NCI-H1092 (cell line): ENCODE results near the gene ZNF574.
"Not testable (repeated sequence)": the region's sequence is repeated elsewhere in the genome, so short reads cannot be mapped to it uniquely, and the experiment has no call there.

ENCODE experiments used
- DNase-seq: peaks from one replicate; lab custom pipeline; 2025; lab: John Stamatoyannopoulos, UW

Gene ZNF574, protein sequence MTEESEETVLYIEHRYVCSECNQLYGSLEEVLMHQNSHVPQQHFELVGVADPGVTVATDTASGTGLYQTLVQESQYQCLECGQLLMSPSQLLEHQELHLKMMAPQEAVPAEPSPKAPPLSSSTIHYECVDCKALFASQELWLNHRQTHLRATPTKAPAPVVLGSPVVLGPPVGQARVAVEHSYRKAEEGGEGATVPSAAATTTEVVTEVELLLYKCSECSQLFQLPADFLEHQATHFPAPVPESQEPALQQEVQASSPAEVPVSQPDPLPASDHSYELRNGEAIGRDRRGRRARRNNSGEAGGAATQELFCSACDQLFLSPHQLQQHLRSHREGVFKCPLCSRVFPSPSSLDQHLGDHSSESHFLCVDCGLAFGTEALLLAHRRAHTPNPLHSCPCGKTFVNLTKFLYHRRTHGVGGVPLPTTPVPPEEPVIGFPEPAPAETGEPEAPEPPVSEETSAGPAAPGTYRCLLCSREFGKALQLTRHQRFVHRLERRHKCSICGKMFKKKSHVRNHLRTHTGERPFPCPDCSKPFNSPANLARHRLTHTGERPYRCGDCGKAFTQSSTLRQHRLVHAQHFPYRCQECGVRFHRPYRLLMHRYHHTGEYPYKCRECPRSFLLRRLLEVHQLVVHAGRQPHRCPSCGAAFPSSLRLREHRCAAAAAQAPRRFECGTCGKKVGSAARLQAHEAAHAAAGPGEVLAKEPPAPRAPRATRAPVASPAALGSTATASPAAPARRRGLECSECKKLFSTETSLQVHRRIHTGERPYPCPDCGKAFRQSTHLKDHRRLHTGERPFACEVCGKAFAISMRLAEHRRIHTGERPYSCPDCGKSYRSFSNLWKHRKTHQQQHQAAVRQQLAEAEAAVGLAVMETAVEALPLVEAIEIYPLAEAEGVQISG

DNA sequence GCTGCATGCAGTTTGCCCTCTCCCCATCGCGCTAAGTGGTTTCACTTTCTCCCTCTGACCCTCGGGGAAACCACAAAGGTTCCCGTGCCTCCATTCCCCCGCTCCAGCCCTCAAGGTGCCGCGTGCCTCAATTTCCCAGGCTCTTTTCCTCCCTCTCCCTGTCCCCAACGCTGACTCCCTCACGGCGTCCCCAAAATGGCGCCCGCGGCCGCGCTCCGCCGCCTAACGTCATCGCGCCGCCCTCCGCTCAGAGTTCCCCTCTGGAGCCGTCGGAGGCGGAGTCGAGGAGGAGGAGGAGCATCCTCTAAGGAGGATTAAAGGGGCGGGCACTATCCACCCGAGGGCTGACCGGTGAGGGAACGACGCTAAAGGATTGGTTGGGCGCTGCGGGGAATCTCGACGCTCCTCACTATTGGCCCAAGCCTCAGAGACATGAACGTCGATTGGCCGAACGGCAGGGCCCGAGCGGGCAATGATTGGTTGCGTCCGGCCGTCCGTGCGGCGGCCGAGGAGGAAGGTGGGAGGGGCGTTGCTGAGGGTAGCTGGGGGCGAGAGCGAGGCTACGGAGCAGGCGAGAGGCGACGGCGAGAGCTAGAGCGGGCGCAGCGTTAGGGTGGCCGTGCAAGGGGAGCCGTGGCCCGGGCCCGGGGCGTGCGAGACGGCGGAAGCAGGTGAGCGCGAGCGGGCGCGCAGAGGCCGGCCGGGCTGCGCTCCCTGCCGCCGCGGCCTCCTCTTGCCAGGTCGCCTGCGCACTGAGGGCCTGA, at the start of gene ZNF574:
Gene ZNF574, plus strand, starts transcription at position 551 of the 764 bp plus-strand sequence. CDS start 2,441 bp downstream, outside the sequence.
- DNase-seq: peak; percentile 99

DNA sequence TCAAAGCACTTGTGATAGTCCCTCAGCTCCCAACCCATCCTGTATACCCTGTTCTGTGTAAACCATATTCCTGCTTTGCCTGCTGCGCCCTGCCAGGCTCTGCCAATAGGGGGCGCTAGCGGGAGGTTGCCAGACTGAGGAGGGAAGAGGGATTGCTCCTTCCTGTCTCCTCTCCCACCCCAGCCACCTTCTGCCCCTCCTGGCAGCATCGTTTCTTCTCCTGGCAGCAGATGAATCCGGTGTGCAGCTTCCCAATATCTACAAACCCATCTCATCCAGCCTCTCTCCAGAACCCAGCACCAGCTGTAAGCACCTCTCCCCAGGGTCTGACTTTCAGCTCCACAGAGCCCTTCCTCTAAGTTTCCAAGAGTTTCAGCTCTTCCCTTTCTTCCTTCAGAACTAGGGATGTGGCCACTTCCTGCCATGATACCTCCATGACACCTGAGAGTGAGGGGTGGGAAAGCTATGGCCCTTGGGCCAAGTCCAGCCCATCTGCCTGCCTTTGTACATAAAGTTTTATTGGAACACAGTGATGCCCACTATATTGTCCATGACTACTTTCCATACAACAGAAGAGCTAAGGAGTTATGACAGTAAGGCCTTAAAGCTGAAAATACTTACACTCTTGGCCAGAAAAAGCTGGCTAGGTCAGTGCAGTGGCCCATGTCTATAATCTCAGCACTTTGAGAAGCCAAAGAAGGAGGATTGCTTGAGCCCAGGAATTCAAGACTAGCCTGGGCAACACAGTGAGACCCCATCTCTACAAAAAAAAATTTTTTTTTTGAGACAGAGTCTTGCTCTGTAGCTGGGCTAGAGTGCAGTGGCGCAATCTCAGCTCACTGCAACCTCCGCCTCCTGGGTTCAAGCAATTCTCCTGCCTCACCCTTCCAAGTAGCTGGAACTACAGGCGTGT, 47.4 kb upstream of the ZNF574 start:
- DNase-seq: no peak

DNA sequence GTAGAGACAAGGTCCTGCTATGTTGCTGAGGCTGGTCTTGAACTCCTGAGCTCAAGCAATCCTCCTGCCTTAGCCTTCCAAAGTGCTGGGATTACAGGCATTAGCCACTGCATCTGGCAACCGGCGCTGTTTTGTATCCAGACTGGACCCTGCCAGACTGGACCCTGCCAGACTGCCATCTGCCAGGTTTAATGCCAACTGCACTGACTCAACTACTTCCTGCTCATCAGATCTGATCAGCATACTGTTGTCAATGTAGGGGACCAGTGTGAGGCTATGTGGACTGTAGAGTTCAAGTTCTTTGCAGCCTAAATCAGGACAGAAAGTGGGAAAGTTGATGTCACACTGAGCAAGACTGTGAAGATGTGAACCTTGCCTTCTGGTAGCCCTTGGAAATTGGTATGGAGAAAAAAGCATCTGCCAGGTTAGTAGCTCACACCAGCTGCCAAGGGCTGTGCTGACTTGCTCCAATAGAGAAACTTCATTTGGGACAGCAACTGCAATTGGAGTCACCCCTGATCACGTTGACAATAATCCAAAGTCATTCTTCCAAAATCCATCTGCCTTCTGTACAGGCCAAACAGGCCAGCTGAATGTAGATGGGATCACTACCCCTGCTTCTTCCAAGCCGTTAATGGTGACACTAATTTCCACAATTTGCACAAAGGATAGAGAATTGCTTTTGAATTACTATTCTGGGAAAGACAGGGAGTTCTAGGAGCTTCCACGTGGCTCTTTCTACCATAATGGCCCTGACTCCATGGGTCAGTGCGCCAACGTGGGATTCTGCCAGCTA, 45.1 kb upstream of the ZNF574 start:
- no peak for DNase-seq

DNA sequence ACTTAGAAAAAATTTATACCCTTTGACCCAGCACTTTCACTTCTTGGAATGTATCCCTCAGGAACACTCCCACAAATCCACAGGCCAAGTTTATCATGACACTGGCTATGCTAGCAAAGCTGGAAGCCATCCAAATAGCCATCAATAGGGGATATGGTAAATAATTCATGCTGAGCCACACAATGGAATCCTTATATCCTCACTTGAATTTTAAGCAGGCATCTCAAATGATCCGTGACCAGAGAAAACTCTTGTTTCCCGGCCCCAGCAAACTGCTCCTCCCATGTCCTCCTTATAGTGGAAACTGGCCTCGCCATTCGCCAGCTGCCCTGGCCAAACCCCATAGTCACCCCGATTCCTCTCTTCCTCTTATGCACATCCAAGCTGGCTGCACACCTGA, 43.5 kb upstream of the ZNF574 start:
- peak; percentile 84 for DNase-seq

DNA sequence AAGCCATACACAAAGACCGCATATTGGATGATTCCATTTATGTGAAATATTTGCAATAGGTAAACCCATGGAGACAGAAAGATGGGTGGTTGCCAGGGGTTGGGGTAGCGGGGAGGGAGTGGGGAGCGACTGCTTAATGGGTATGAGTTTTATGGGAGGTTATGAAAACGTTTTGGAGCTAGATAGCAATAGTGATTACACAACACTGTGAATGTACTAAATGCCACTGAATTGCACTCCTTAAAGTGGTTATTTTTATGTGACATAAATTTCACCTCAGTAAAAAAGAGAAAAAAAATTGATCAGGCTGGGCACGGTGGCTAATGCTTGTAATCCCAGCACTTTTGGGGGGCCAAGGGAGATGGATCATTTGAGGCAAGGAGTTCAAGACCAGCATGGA, 42.6 kb upstream of the ZNF574 start:
- DNase-seq: no peak

DNA sequence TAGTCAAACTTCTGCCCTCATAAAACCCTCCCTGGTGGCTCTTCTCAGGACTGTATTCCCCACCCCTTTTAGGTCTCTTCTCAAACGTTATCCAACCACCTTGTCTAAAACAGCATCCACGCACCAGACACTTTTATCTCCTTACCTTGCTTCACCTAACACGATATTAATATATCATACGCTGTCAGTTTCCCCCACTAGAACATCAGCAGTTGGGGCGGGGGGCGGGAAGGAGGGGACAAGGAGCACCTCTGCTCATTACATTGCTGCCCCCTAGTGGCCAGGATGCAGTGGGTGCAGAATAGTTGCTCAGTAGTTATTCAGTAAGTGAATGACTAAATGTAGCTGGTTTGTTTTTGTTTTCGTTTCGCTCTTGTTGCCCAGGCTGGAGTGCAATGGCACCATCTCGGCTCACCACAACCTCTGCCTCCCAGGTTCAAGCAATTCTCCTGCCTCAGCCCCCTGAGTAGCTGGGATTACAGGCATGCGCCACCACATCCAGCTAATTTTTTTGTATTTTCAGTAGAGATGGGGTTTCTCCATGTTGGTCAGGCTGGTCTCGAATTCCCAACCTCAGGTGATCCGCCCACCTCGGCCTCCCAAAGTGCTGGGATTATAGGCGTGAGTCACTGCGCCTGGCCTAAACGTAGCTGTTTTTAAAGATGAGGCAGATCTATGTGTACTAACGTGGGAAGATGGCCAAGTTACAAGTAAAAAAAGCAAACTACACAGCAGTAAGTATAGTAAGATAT, 41.1 kb upstream of the ZNF574 start:
- DNase-seq: peak; percentile 30

DNA sequence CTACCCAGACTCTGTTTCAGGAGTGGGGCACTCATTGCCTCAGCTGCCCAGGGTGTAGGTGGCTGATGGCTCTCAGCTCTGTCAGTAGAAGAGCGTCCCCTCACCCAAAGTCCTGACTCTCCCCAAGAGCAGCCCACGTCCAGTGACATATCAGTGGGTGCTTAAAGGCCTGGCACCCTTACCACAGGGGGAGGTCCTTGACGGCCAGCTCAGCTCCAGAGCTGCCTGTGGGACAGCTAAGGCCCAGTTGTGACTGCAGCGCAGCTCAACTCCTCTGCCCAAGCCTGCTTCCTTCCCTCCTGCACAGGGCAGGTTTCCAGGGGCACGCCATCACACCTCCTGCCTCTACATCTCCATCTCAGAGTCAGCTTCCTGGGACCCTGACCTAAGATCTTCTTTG, 38.3 kb upstream of the ZNF574 start:
- no peak for DNase-seq

DNA sequence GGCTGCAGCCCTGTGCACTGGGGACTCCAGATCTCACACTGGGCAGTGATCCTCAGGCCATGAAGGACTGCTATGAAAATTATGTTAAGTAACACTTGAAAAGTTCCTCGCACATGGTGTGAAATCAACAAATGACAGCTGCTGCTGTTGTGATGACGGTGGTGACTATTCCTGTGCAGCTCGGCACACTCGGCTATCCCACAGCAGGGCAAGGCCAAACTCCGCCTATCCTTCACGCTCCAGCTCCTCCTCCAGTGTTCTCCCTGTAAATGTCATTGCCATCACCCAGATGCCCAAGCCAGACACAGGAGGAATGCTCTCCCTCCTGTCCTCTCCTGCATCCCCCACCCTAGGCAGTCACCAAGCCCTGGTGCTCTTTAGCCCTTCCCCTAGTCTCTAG, 37.3 kb upstream of the ZNF574 start:
- DNase-seq: no peak

DNA sequence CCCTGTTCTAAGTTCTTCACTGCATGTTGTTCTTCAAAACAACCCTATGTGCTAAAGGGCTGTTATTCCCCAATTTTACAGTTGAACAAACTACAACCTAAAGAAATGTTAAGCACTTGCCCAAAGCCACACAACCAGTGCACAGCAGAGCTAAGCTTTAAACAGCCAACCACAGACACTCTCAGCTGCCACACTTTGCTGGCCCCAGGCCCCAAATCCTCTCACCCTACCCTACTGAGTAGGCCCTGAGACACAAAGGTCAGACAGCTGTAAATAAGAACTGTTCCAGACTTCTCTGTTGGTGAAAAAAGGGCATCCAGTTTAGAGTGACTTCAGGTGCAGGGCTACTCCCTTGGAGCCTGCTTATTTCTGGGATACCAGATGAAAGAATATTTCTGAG, 35.9 kb upstream of the ZNF574 start:
- DNase-seq: no peak

DNA sequence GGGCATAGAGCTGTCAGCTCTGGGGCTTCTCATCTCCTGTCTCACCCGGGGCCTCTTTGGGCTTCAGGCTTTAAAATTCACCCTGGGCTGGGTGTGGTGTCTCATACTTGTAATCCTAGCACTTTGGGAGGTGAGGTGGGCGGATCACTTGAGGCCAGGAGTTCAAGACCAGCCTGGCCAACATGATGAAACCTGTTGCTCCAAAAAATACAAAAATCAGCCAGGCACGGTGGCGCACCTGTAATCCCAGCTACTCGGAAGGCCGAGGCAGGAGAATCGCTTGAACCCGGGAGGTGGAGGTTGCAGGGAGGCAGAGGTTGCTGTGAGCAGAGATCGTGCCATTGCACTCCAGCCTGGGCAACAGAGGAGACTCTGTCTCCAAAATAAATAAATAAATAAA, 35.5 kb upstream of the ZNF574 start:
- DNase-seq: not testable (repeated sequence)

DNA sequence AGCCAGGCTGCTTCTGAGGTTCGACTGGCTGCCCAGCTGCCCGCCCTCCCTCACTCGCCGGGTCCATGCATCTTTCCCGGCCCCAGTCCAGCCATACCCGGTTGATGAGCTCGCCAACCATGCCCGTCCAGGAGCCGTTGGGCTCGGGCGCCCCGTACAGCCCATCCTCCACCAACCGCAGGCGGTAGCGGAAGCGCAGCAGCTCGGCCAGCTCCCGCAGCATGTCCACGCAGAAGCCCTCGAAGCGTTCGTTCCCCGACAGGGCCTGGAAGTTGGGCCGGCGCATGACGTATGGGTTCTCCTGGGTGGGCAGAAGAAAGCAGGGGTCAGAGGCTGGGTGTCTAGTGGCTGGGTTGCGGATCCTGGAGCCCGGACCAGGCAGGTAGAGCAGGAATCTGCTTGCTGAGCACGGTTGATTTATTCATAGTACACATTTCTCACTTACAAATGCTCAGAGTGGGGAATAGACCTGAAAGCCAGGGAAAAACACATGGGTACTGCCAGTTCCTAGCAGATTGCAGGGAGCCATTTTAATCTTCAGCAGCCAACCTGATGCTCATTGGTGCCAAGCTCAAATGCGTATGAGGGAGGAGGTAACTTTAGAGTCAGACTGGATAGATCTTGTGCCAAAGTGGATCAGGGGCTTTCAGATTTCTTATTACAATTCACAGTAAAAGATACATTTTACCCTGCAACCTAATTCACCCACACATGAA, 33.4 kb upstream of the ZNF574 start:
- no peak for DNase-seq

DNA sequence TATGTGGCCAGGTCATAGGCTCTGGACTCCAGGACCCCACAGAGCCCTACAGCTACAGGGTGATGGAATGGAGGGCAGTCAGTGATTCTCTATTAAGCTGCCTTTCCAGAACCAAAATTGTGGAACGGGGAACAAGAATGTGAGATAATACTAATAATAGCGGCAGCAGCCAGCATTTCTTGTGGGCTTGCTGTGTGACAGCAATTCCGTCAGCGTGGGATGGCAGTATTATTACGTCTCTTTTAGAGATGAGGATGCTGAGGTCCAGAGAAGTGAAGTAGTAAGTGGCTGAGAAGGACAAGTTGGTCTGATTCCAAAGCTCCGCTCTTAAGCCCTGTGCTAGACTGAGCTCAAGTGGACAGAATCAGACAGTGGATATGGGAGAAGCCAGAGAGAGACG, 30.4 kb upstream of the ZNF574 start:
- DNase-seq: no peak

DNA sequence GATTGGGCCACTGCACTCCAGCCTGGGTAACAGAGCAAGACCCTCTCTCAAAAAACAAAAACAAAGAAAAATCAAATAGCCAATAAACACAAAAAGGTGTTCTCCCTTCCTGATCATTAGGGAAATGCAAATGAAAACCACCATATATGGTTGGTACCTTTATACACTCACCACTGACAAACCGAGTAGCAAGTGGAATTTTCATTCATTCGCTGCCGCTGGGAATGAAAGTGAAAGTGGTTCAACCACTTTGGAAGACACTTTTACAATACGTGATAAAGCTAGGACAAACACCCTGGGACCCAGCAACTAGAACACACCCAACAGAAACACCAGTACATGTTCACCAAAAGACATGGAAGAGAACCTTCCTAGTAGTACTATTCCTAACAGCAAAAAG, 27.0 kb upstream of the ZNF574 start:
- no peak for DNase-seq

DNA sequence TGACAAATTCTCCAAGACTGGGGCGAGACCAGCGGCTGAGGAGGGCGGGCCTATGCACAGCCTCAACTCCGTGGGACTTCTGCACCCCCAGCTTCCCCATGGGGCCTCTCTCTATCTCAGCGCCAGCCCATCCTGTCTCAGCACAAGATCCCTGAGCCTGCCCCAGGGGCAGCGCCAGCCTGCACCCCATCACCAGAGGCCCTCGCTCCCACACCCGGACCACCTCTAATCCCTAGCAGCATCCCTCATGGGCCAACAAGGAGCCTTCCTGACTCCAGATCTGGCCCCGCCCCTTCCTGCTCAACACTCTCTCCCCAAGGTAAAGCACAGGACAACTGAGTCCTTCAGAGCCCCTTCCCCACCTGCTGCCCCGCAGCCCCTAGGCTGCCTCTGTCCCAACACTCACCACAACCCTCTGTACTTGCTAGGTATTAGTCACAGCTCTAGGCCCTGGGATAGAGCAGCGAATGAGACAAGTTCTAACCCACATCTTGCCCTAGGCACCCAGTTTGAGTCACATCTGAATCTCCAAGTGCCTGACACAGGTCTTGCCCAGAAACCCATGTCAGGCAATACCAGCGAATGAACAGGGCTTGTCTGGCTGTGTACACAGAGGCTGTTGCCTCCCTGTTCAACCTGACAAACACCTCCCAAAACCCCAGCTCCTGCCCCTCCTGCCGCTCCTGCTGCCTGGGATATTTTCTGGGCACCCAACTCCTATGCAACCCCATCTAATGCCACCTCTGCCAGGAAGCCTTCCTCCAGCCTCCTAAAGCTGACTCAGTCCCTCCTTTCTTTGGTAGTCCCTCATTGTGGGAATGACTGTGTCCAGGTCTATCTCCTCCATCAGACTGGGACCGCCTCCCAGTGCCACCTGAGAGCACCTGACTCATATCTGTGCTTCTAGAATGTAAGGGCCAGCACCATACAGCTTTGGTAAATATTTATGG, 24.5 kb upstream of the ZNF574 start:
- DNase-seq: no peak

DNA sequence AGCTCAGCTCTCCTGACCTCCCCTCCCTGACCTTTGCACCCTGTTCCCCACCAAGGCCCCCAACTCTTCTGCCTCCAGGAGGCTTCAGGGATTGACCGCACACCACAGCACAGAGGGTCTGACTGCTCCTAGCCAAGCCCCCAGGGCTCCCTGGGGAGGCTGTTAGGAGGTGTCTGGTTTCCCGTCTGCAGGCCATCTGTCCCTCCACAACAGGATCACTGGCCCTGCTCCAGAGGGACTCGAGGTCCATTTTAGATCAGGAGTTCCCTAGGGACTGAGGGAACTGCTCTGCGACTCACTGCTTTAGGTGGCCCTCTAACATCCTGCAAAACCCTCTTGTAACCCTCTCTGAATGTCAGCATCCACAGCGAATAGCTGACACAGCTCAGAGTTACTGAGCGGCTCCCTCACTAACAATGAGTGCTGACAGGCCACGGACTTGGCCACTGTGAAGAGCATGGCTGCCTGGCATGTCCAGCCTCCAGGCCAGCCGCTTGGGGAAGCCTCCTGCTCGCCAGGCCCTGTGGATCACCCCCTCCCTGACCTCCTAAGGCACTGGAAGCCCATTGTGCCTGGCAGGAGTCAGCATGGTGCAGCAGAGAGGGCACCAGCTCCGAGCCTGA, 23.6 kb upstream of the ZNF574 start:
- peak; percentile 72 for DNase-seq

DNA sequence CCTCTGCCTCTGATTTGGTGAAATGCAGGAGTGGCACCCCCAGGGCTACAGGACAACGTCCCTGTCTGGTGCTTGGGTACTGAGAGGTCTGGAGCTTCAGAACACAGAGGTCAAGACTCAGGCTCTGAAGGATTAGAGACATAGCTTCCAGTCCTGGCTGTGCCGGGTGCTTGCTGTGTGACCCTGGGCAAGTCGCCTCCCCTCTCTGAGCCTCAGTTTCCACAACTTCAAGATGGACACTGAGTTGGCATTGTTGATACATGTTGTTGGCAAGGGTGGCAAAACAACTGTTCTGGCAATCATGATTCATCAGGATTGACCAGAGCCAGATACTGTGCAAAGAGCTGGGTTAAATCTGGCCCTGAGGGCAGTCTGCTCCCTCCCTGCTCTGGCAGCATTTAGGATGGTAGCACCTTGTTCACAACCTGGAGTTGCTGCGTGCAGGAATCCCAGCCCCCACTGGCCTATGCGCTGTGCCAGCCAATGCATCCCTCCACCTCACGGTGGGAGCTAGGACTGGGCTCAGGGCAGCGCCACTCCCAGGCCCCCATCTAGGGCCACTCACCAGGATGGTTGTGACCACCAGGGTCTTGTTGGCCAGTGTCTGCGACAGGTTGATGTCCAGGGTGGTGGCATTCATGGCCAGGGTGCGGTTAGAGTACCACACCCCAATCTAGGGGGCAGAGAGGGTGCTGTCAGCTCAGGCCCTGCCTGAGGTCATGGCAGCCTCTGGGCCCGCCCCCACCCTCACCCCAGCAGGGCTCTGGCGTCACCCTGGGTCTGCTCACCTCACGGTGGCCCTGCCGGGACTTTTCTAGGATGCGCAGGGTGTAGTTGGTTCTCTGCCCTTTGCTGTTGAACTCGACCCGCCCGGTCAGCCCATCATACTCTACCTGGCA, 22.7 kb upstream of the ZNF574 start:
- no peak for DNase-seq
